Suprapubic skin (tissue), 4 donors: ENCODE measurements around the gene FBXW10. TPM values are rescaled to one million over a fixed set of nuclear protein-coding genes. Genes with fewer than 3 reads are reported as not detected.
"Not testable (repeated sequence)": the region's sequence is repeated elsewhere in the genome, so short reads cannot be mapped to it uniquely, and the experiment has no call there.

Source experiments
- DNase-seq, 2 donors: peaks; one replicate each; pipeline ENCODE4 v3.0.0-alpha.2; 2019; ENCODE audit warnings: low spot score in 2 of 2
- H3K27ac ChIP-seq: fragments of 200-600 bp; sonication (generic); one replicate; pipeline ENCODE4 v1.5.1; 2019
- H3K27me3 ChIP-seq: fragments of 200-600 bp; sonication (generic); one replicate; pipeline ENCODE4 v1.5.1; 2019
- H3K36me3 ChIP-seq: fragments of 200-600 bp; sonication (generic); one replicate; pipeline ENCODE4 v1.5.1; 2019
- H3K4me1 ChIP-seq: fragments of 200-600 bp; sonication (generic); one replicate; pipeline ENCODE4 v1.5.1; 2019
- H3K4me3 ChIP-seq: fragments of 200-600 bp; sonication (generic); one replicate; pipeline ENCODE4 v1.5.1; 2019; ENCODE audit warnings: mild to moderate bottlenecking
- H3K9me3 ChIP-seq: fragments of 200-600 bp; sonication (generic); one replicate; pipeline ENCODE4 v1.5.1; 2019
- CTCF ChIP-seq, 2 donors: fragments of 200-600 bp in 1 of 2; fragments of 450-650 bp in 1 of 2; sonication (generic) in 1 of 2; IDR thresholded peaks; one replicate each; pipeline ENCODE4 v1.5.1; 2016 to 2019; ENCODE audit warnings: antibody characterized with exemption in 2 of 2, mild to moderate bottlenecking in 1 of 2, moderate library complexity in 1 of 2
- WGBS: methylation state at CpG from one replicate; pipeline ENCODE4 v1.1.5; 2018; 5-methylcytosine and 5-hydroxymethylcytosine counted together
- total RNA-seq, 4 donors: library from RNA; depleted of rRNA; stranded (reverse); fragments of >200 nt; gene quantifications; one replicate each; pipeline ENCODE4 v1.1.0, GENCODE V29; 2016

FBXW10 gene
- total RNA-seq, 4 donors from 2014 or later, result not detected

GRCh38 chr17:18816489-18817371 lies 72.9 kb downstream of the FBXW10 start:
- H3K4me1 ChIP-seq, H3K27ac ChIP-seq, H3K4me3 ChIP-seq, H3K36me3 ChIP-seq, H3K27me3 ChIP-seq, DNase-seq, H3K9me3 ChIP-seq: not testable (repeated sequence)
- TF ChIP-seq CTCF (IDR thresholded peaks at IDR 0.05), result peak; percentile 37 to 66
- 47% methylated on average over 8 of the region's 9 CpGs for WGBS

GRCh38 chr17:18821430-18821829 lies 77.6 kb downstream of the FBXW10 start:
- not testable (repeated sequence) for H3K9me3 ChIP-seq, H3K4me1 ChIP-seq, H3K27me3 ChIP-seq, H3K4me3 ChIP-seq, H3K36me3 ChIP-seq, DNase-seq, H3K27ac ChIP-seq
- WGBS, result 70% methylated on average over 3 of the region's 3 CpGs

- H3K36me3 ChIP-seq, H3K27me3 ChIP-seq, DNase-seq, H3K4me1 ChIP-seq, H3K4me3 ChIP-seq, H3K27ac ChIP-seq, H3K9me3 ChIP-seq: not testable (repeated sequence)
- no CpG with 5 or more reads among the region's 1 CpG for WGBS
Observed at GRCh38 chr17:18827613-18828012, 83.8 kb downstream of the FBXW10 start.

Other genes starting within 250 kb of the FBXW10 start
- not detected for gene TBC1D28, start 99.7 kb upstream of the FBXW10 start, total RNA-seq
- gene FOXO3B, start 61.7 kb upstream of the FBXW10 start, total RNA-seq, result 10 to 100 TPM in 1 of 4 donors, 1 to 10 TPM in 3; 4.6 to 13.4 (median 7.4) TPM
- 10 to 100 TPM; 21.9 to 35.1 (median 31.1) TPM for gene TVP23B, start 37.1 kb downstream of the FBXW10 start, total RNA-seq
- gene PRPSAP2, start 114.1 kb downstream of the FBXW10 start, total RNA-seq, result 10 to 100 TPM; 14.9 to 29.0 (median 22.9) TPM
- gene SLC5A10, start 208.1 kb downstream of the FBXW10 start, total RNA-seq, result 1 to 10 TPM in 2 of 4 donors, under 1 TPM in 2; 0.31 to 1.5 (median 0.94) TPM